Stomach smooth muscle (tissue), 2 donors: ENCODE data around the gene MED14.
"Not testable (repeated sequence)": the region's sequence is repeated elsewhere in the genome, so short reads cannot be mapped to it uniquely, and the experiment has no call there.

Source experiments
- H3K27ac ChIP-seq: one replicate; pipeline ENCODE4 v1.7.0; 2013; ENCODE audit warnings: mild to moderate bottlenecking, low read length, inconsistent platforms
- H3K27me3 ChIP-seq, 2 donors: one replicate each; pipeline ENCODE4 v1.7.0; 2013; ENCODE audit warnings: low read length in 2 of 2; ENCODE audit not compliant: insufficient read depth in 2 of 2, control insufficient read depth in 1 of 2
- H3K36me3 ChIP-seq, 2 donors: one replicate each; pipeline ENCODE4 v1.7.0; 2013; ENCODE audit warnings: low read length in 2 of 2; ENCODE audit not compliant: control insufficient read depth in 2 of 2, insufficient read depth in 2 of 2
- H3K4me1 ChIP-seq: one replicate; pipeline ENCODE4 v1.7.0; 2013; ENCODE audit warnings: low read length; ENCODE audit not compliant: control insufficient read depth, insufficient read depth
- H3K4me3 ChIP-seq, 2 donors: one replicate each; pipeline ENCODE4 v1.7.0; 2013; ENCODE audit warnings: low read length in 2 of 2
- H3K9ac ChIP-seq, 2 donors: one replicate each; pipeline ENCODE4 v1.7.0; 2013; ENCODE audit warnings: low read length in 2 of 2, mild to moderate bottlenecking in 1 of 2
- H3K9me3 ChIP-seq, 2 donors: one replicate each; pipeline ENCODE4 v1.7.0; 2013; ENCODE audit warnings: low read length in 2 of 2; ENCODE audit not compliant: control insufficient read depth in 2 of 2
- donor health status: healthy.
- donor health status: Pancreatic carcinoma.

MED14 gene

DNA sequence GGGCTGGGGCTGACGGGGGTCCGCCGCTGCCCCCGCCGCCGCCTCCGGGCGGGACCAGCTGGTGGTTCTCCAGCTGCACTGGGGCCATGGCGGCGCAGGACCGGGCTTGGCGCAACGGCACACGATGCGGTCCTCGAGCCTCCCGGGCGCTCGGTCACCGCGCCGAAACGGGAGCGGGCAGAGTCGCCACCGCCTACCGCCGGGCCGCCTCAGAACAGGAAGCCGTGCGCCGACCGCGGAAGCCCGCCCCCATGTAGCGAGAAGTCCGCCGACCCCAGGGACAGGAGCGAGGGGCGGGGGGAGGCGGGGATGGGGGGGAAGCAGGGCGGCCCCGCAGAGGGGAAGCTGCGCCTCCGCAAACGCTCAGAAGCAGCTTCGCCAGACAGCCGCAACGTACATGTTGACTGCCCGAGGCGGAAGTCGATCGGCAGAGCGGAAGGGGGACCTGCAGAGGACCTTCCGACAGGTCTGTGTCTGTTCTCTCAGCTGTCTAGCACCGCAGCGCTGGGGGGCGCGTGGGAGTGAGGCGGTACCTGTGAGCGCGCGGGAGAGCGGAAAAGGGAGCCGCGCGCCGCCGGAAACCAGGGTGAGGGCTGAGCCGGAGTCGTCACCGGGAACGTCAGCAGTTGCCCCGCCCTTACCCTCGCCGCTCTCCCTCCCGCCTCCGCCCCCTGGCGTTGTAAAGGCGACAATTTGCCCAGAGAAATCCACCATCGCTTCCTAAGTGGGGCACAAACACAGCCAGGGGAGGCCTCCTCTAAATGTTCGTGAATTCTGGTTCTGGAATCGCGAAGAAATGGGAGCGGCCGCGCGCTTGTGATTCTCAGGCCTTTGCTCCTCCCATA lies at the start of gene MED14:
Gene MED14, minus strand, starts transcription at position 218 of the 845 bp plus-strand sequence. Its CDS starts 130 bp downstream, at position 88.
- peak within 1 kb of the TSS; percentile 91 for H3K27ac ChIP-seq
- peak within 1 kb of the TSS; percentile 89 to 91 for H3K9ac ChIP-seq
- H3K9me3 ChIP-seq, result no peaks in the 10 kb centered on the region
- H3K27me3 ChIP-seq, result peaks cover 0 to 6% of the 10 kb centered on the region in 2 donors
- H3K36me3 ChIP-seq, result no peaks in the 10 kb centered on the region
- H3K4me1 ChIP-seq, result peaks cover 3% of the 10 kb centered on the region
- H3K4me3 ChIP-seq, result peak within 1 kb of the TSS; percentile 75 to 83

- no peak overlapping the region for H3K9ac ChIP-seq
- no peak overlapping the region for H3K27ac ChIP-seq
- no peak overlapping the region for H3K4me3 ChIP-seq
Measured at GRCh38 chrX:40784516-40785151, 49.3 kb upstream of the MED14 start.

DNA sequence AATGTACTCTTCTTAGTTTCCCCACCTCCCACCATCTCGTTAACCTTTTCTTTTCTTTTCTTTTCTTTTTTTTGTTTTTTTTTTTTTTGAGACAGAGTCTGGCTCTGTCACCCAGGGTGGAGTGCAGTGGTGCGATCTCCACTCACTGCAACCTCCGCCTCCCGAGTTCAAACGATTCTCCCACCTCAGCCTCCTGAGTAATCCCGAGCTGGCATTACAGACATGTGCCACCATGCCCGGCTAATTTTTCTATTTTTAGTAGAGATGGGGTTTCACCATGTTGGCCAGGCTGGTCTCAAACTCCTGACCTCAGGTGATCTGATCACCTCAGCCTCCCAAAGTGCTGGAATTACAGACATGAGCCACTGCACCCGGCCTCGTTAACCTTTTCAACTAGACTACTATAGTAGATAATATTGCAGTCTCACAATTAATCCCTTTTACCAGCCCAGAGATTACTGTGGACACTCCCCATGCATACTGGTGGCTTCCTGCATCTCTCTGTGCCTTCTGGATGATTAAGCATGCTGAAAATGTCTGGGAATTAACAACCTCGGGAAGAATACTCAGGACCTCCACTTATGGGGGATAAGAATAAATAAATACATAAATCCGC lies 47.4 kb upstream of the MED14 start:
- H3K9me3 ChIP-seq, H3K36me3 ChIP-seq, H3K4me1 ChIP-seq, H3K27ac ChIP-seq, H3K4me3 ChIP-seq, H3K9ac ChIP-seq: not testable (repeated sequence)
- H3K27me3 ChIP-seq, result peaks cover 0 to 12% of the 10 kb centered on the region in 2 donors

More at GRCh38 chrX:40784516-40785151, 49.3 kb upstream of the MED14 start:
- Histone ChIP-seq H3K36me3 (no peaks in the 10 kb centered on the region), H3K27me3 (peaks cover 0 to 7% of the 10 kb centered on the region in 2 donors), H3K4me1 (no peaks in the 10 kb centered on the region), H3K9me3 (no peaks in the 10 kb centered on the region)

GRCh38 chrX:40780951-40781350 lies 45.6 kb upstream of the MED14 start:
- no peak overlapping the region for H3K27ac ChIP-seq
- no peaks in the 10 kb centered on the region for H3K4me1 ChIP-seq
- no peaks in the 10 kb centered on the region for H3K9me3 ChIP-seq

GRCh38 chrX:40780082-40780481 lies 44.7 kb upstream of the MED14 start:
- Histone ChIP-seq H3K36me3 (no peaks in the 10 kb centered on the region), H3K9ac (no peak overlapping the region), H3K27me3 (peaks cover 0 to 10% of the 10 kb centered on the region in 2 donors), H3K9me3 (no peaks in the 10 kb centered on the region), H3K27ac (no peak overlapping the region), H3K4me3 (no peak overlapping the region), H3K4me1 (no peaks in the 10 kb centered on the region)

More at GRCh38 chrX:40780951-40781350, 45.6 kb upstream of the MED14 start:
- no peak overlapping the region for H3K9ac ChIP-seq
- no peak overlapping the region for H3K4me3 ChIP-seq
- H3K36me3 ChIP-seq, result no peaks in the 10 kb centered on the region
- peaks cover 0 to 12% of the 10 kb centered on the region in 2 donors for H3K27me3 ChIP-seq

- H3K9me3 ChIP-seq, result no peaks in the 10 kb centered on the region
- no peaks in the 10 kb centered on the region for H3K4me1 ChIP-seq
- no peaks in the 10 kb centered on the region for H3K36me3 ChIP-seq
- no peak overlapping the region for H3K9ac ChIP-seq
- no peak overlapping the region for H3K4me3 ChIP-seq
- H3K27ac ChIP-seq, result no peak overlapping the region
- H3K27me3 ChIP-seq, result peaks cover 0 to 9% of the 10 kb centered on the region in 2 donors
Measured at GRCh38 chrX:40778861-40779575, 43.7 kb upstream of the MED14 start.

DNA sequence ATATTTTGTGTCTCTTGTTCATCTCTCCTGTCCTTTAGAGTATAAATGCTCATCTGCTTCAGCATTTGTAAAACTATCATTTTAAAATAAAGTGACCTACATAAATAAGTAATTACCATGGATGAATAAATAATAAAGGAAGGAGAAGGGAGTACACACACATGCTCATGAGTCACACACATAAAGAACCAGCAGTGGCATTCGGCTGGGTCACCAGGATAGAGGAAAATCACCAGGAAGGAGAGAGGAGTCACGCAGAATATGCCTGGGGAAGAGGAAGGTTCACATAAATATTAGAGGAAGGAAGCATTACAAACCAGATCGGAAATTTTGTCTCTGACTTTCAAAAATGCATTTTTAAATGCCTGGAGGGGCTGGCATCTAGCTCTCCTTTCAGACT lies 38.5 kb upstream of the MED14 start:
- H3K36me3 ChIP-seq, result no peaks in the 10 kb centered on the region
- H3K27ac ChIP-seq, result no peak overlapping the region
- H3K9me3 ChIP-seq, result no peaks in the 10 kb centered on the region
- peaks cover 0 to 5% of the 10 kb centered on the region in 2 donors for H3K27me3 ChIP-seq
- H3K4me3 ChIP-seq, result no peak overlapping the region
- H3K9ac ChIP-seq, result no peak overlapping the region
- no peaks in the 10 kb centered on the region for H3K4me1 ChIP-seq

DNA sequence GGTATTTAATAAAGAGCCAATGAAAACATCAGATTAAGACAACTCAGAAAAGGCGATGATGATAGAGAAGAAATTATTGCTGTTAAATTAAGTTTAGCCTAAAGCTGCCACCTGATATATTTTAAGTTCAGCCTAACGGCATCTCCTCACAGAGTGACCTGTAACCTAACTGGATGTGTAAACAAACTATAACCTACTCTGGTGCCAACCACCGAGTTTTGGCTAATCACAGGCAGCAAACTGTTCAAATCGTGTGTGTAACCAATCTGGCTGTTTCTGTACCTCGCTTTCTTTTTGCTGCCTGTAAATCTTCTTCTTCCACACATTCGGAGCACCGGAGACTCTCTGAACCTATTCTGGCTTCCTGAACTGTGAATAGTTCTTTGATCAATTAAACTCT lies 37.8 kb upstream of the MED14 start:
- no peaks in the 10 kb centered on the region for H3K4me1 ChIP-seq
- no peaks in the 10 kb centered on the region for H3K9me3 ChIP-seq
- H3K9ac ChIP-seq, result no peak overlapping the region
- peaks cover 0 to 5% of the 10 kb centered on the region in 2 donors for H3K27me3 ChIP-seq
- H3K4me3 ChIP-seq, result no peak overlapping the region
- H3K27ac ChIP-seq, result no peak overlapping the region
- no peaks in the 10 kb centered on the region for H3K36me3 ChIP-seq

- Histone ChIP-seq H3K9ac (no peak overlapping the region), H3K27me3 (peaks cover 0 to 5% of the 10 kb centered on the region in 2 donors), H3K27ac (no peak overlapping the region), H3K4me1 (no peaks in the 10 kb centered on the region), H3K36me3 (no peaks in the 10 kb centered on the region), H3K9me3 (no peaks in the 10 kb centered on the region), H3K4me3 (no peak overlapping the region)
Measured at GRCh38 chrX:40772290-40772689, 36.9 kb upstream of the MED14 start.

GRCh38 chrX:40761762-40762161 lies 26.4 kb upstream of the MED14 start:
- H3K4me3 ChIP-seq, result no peak overlapping the region
- no peak overlapping the region for H3K9ac ChIP-seq
- H3K27ac ChIP-seq, result no peak overlapping the region
- peaks cover 1% of the 10 kb centered on the region for H3K4me1 ChIP-seq
- no peaks in the 10 kb centered on the region for H3K36me3 ChIP-seq
- peaks cover 0 to 11% of the 10 kb centered on the region in 2 donors for H3K27me3 ChIP-seq
- H3K9me3 ChIP-seq, result no peaks in the 10 kb centered on the region
